GM23248 (cell line): Measurements from ENCODE around the gene OLA1.

Experiments used
- EZH2 ChIP-seq: fragments of 200-600 bp; sonication (generic); IDR thresholded peaks from 2 replicates; pipeline ENCODE4 v1.6.1; 2018; ENCODE audit warnings: antibody characterized with exemption, mild to moderate bottlenecking; ENCODE audit not compliant: insufficient read depth, poor library complexity, severe bottlenecking
- EZH2phosphoT487 ChIP-seq: fragments of 200-600 bp; sonication (generic); IDR thresholded peaks from 2 replicates; pipeline ENCODE4 v1.6.1; 2018; ENCODE audit warnings: antibody characterized with exemption, moderate library complexity, mild to moderate bottlenecking, low read depth; ENCODE audit not compliant: insufficient read depth

GRCh38 chr2:174106736-174107135, 141.6 kb downstream of the OLA1 start:
- no peak for TF ChIP-seq EZH2phosphoT487
- TF ChIP-seq EZH2, result no peak
